OCI-LY3 (cell line): Measurements from ENCODE around the gene FBP1.

Experiments used
- H2AFZ ChIP-seq: fragments of 200-600, 300-600 bp; shearing (Covaris generic); 2 replicates; pipeline ENCODE4 v1.6.0; 2014; ENCODE audit warnings: antibody characterized with exemption, low read depth, low read length
- H3K27ac ChIP-seq: fragments of 200-600, 300-600 bp; sonication (generic); 2 replicates; pipeline ENCODE4 v1.5.1; 2014; ENCODE audit warnings: mild to moderate bottlenecking, low read length, moderate library complexity, mixed read lengths
- H3K27me3 ChIP-seq: fragments of 200-600, 300-600 bp; sonication (generic); 2 replicates; pipeline ENCODE4 v1.6.1; 2014; ENCODE audit warnings: low read depth, low read length, mixed read lengths
- H3K36me3 ChIP-seq: fragments of 200-600, 300-600 bp; sonication (generic); replicated peaks from 2 replicates; pipeline ENCODE3; 2014; ENCODE audit warnings: low read depth, low read length, mixed read lengths
- H3K4me1 ChIP-seq: fragments of 300-600, 200-600 bp; sonication (generic); 2 replicates; pipeline ENCODE4 v1.6.1; 2014; ENCODE audit warnings: low read length, mixed read lengths
- H3K4me2 ChIP-seq: fragments of 200-600, 300-600 bp; sonication (generic); 2 replicates; pipeline ENCODE4 v1.6.1; 2014; ENCODE audit warnings: low read length, mixed read lengths
- H3K4me3 ChIP-seq: fragments of 300-600, 200-600 bp; sonication (generic); 2 replicates; pipeline ENCODE4 v1.5.1; 2014; ENCODE audit warnings: antibody characterized with exemption, mild to moderate bottlenecking, low read length, moderate library complexity
- H3K79me2 ChIP-seq: fragments of 300-600, 200-600 bp; shearing (Covaris generic); 2 replicates; pipeline ENCODE4 v1.6.1; 2014; ENCODE audit warnings: mild to moderate bottlenecking, low read length, mixed read lengths
- H3K9ac ChIP-seq: fragments of 300-600, 200-600 bp; shearing (Covaris generic); 2 replicates; pipeline ENCODE4 v1.6.0; 2014; ENCODE audit warnings: mild to moderate bottlenecking, low read length, moderate library complexity
- H3K9me3 ChIP-seq: fragments of 200-600, 300-600 bp; shearing (Covaris generic); 2 replicates; pipeline ENCODE4 v1.6.1; 2014; ENCODE audit warnings: low read length, mixed read lengths; ENCODE audit not compliant: insufficient read depth
- H4K20me1 ChIP-seq: fragments of 200-600, 300-600 bp; sonication (generic); 2 replicates; pipeline ENCODE4 v1.6.1; 2016; ENCODE audit warnings: low read length, mixed read lengths; ENCODE audit not compliant: insufficient read depth
- CTCF ChIP-seq: fragments of 200-600, 300-600 bp; sonication (generic); IDR thresholded peaks from 2 replicates; pipeline ENCODE4 v1.5.1; 2014; ENCODE audit warnings: antibody characterized with exemption, low read length, low read depth
- EZH2phosphoT487 ChIP-seq: fragments of 200-600 bp; shearing (Covaris generic); IDR thresholded peaks from 2 replicates; pipeline ENCODE4 v1.6.1; 2018; ENCODE audit warnings: antibody characterized with exemption, mixed run types, low read depth

FBP1 gene

GRCh38 chr9:94680621-94681020 is 41.3 kb upstream of the FBP1 start:
- Histone ChIP-seq H3K4me2 (peak overlapping the region; percentile 49), H3K27ac (no peak overlapping the region), H3K79me2 (no peaks in the 10 kb centered on the region), H3K4me1 (peaks cover 30% of the 10 kb centered on the region), H3K36me3 (peaks cover 3% of the 10 kb centered on the region), H2AFZ (peak overlapping the region; percentile 81), H3K27me3 (peaks cover 21% of the 10 kb centered on the region), H3K4me3 (no peak overlapping the region), H3K9me3 (peaks cover 4% of the 10 kb centered on the region; the same call in 1 of the 2 replicates), H4K20me1 (no peaks in the 10 kb centered on the region), H3K9ac (peak overlapping the region; percentile 13; the same call in 1 of the 2 replicates)
- TF ChIP-seq EZH2phosphoT487 = no peak
- no peak for TF ChIP-seq CTCF

GRCh38 chr9:94680020-94680419 is 40.7 kb upstream of the FBP1 start:
- no peaks in the 10 kb centered on the region for H3K79me2 ChIP-seq
- H4K20me1 ChIP-seq = no peaks in the 10 kb centered on the region
- peaks cover 3% of the 10 kb centered on the region; the same call in 1 of the 2 replicates for H3K9me3 ChIP-seq
- H3K4me3 ChIP-seq = no peak overlapping the region
- H2AFZ ChIP-seq = peak overlapping the region; percentile 81
- H3K9ac ChIP-seq = no peak overlapping the region
- H3K4me1 ChIP-seq = peaks cover 24% of the 10 kb centered on the region
- TF ChIP-seq EZH2phosphoT487 (no peak), CTCF (no peak)
- peak overlapping the region; percentile 49 for H3K4me2 ChIP-seq
- H3K36me3 ChIP-seq = peaks cover 2% of the 10 kb centered on the region
- H3K27me3 ChIP-seq = peaks cover 21% of the 10 kb centered on the region
- H3K27ac ChIP-seq = no peak overlapping the region

- H3K79me2 ChIP-seq = no peaks in the 10 kb centered on the region
- H3K27ac ChIP-seq = no peak overlapping the region
- H3K9ac ChIP-seq = no peak overlapping the region
- H4K20me1 ChIP-seq = no peaks in the 10 kb centered on the region
- no peak overlapping the region for H3K4me3 ChIP-seq
- H3K4me1 ChIP-seq = peaks cover 21% of the 10 kb centered on the region
- peaks cover 21% of the 10 kb centered on the region for H3K27me3 ChIP-seq
- no peaks in the 10 kb centered on the region for H3K9me3 ChIP-seq
- H3K4me2 ChIP-seq = no peak overlapping the region
- TF ChIP-seq EZH2phosphoT487 (no peak), CTCF (no peak)
- no peaks in the 10 kb centered on the region for H3K36me3 ChIP-seq
- H2AFZ ChIP-seq = no peak overlapping the region
These were observed 40.3 kb upstream of the FBP1 start for GRCh38 chr9:94679587-94679986.

- H3K4me2 ChIP-seq = no peak overlapping the region
- H3K9me3 ChIP-seq = no peaks in the 10 kb centered on the region
- no peaks in the 10 kb centered on the region for H4K20me1 ChIP-seq
- peaks cover 21% of the 10 kb centered on the region for H3K27me3 ChIP-seq
- TF ChIP-seq CTCF (no peak), EZH2phosphoT487 (no peak)
- H3K4me1 ChIP-seq = peaks cover 21% of the 10 kb centered on the region
- no peak overlapping the region for H3K9ac ChIP-seq
- no peak overlapping the region for H2AFZ ChIP-seq
- no peaks in the 10 kb centered on the region for H3K36me3 ChIP-seq
- no peak overlapping the region for H3K4me3 ChIP-seq
- H3K27ac ChIP-seq = no peak overlapping the region
- no peaks in the 10 kb centered on the region for H3K79me2 ChIP-seq
These were observed 38.6 kb upstream of the FBP1 start for GRCh38 chr9:94677929-94678328.
